ENCODE data around the gene ASIC2.

DNA sequence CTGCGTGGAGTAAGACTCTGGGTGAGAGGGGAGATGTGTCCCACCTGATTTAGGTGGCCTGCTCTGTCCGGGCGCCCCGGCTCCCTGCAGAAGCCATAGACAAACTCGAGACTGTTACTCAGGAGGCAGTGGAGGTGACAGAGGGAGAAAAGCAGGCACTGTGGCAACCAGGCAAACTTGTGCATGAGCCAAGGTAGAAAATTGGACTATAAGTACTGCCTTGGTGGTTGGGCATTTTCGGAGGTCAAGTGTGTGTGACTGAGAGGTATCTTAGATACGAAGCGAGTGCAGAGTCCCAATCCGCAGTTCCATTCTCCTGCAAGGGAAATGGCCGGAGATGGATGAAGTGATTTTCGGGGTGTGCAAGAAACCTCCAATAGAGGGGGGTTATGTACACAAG is 328.6 kb downstream of the ASIC2 start:
- TF ChIP-seq, protein P1, sequence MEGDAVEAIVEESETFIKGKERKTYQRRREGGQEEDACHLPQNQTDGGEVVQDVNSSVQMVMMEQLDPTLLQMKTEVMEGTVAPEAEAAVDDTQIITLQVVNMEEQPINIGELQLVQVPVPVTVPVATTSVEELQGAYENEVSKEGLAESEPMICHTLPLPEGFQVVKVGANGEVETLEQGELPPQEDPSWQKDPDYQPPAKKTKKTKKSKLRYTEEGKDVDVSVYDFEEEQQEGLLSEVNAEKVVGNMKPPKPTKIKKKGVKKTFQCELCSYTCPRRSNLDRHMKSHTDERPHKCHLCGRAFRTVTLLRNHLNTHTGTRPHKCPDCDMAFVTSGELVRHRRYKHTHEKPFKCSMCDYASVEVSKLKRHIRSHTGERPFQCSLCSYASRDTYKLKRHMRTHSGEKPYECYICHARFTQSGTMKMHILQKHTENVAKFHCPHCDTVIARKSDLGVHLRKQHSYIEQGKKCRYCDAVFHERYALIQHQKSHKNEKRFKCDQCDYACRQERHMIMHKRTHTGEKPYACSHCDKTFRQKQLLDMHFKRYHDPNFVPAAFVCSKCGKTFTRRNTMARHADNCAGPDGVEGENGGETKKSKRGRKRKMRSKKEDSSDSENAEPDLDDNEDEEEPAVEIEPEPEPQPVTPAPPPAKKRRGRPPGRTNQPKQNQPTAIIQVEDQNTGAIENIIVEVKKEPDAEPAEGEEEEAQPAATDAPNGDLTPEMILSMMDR (IDR thresholded peaks at IDR 0.05 in 8 of 11, conservative IDR thresholded peaks at IDR 0.05 in 3 of 11) = no peak
- no peak for TF ChIP-seq POLR2A (IDR thresholded peaks at IDR 0.05)
